HEK293T (cell line): ENCODE results near the gene CLK1.

Experiments
- CTCF ChIA-PET: fragments of 350-600 bp; formaldehyde crosslinking; extraction: SDS; loops from one replicate; lab custom pipeline; 2021; ENCODE audit warnings: antibody characterized with exemption, inconsistent platforms; lab: Yijun Ruan, JAX
- POLR2A ChIA-PET: fragments of 350-600 bp; formaldehyde crosslinking; extraction: SDS; loops from one replicate; lab custom pipeline; 2020; ENCODE audit warnings: antibody characterized with exemption, inconsistent platforms; lab: Yijun Ruan, JAX
- DNase-seq: peaks from one replicate; pipeline ENCODE4 v3.0.0; 2012; ENCODE audit warnings: mixed read lengths; ENCODE audit errors: extremely low spot score
- ARNT ChIP-seq: fragments of 450-650 bp; IDR thresholded peaks from 2 replicates; pipeline ENCODE4 v1.6.1; 2017; ENCODE audit warnings: mild to moderate bottlenecking
- BHLHE40 ChIP-seq: fragments of 450-650 bp; IDR thresholded peaks from 2 replicates; pipeline ENCODE4 v1.6.1; 2016; ENCODE audit warnings: mild to moderate bottlenecking, moderate library complexity, borderline replicate concordance
- CTBP1 ChIP-seq: fragments of 450-650 bp; IDR thresholded peaks from 2 replicates; pipeline ENCODE4 v1.6.1; 2016; ENCODE audit warnings: borderline replicate concordance
- ELF4 ChIP-seq: fragments of 450-650 bp; IDR thresholded peaks from 2 replicates; pipeline ENCODE4 v1.6.1; 2017; ENCODE audit warnings: antibody characterized with exemption
- FOXA1 ChIP-seq: fragments of 450-650 bp; IDR thresholded peaks from 2 replicates; pipeline ENCODE4 v1.6.1; 2016; ENCODE audit warnings: mild to moderate bottlenecking
- FOXK2 ChIP-seq: fragments of 450-650 bp; IDR thresholded peaks from 2 replicates; pipeline ENCODE4 v1.6.1; 2016; ENCODE audit warnings: mild to moderate bottlenecking
- FOXM1 ChIP-seq: fragments of 450-650 bp; IDR thresholded peaks from 2 replicates; pipeline ENCODE4 v1.6.1; 2017; ENCODE audit warnings: mild to moderate bottlenecking, borderline replicate concordance
- HDGF ChIP-seq: fragments of 450-650 bp; IDR thresholded peaks from 2 replicates; pipeline ENCODE4 v1.6.1; 2017; ENCODE audit warnings: antibody characterized with exemption, borderline replicate concordance
- L3MBTL2 ChIP-seq: fragments of 450-650 bp; conservative IDR thresholded peaks from 2 replicates; pipeline ENCODE4 v1.6.1; 2016; ENCODE audit warnings: mild to moderate bottlenecking
- LEF1 ChIP-seq: fragments of 450-650 bp; IDR thresholded peaks from 2 replicates; pipeline ENCODE4 v1.6.1; 2017; ENCODE audit warnings: mild to moderate bottlenecking, borderline replicate concordance
- NFRKB ChIP-seq: fragments of 450-650 bp; IDR thresholded peaks from 2 replicates; pipeline ENCODE4 v1.6.1; 2016; ENCODE audit warnings: mild to moderate bottlenecking, moderate library complexity
- PKNOX1 ChIP-seq: fragments of 450-650 bp; IDR thresholded peaks from 2 replicates; pipeline ENCODE4 v1.6.1; 2016
- SP1 ChIP-seq: fragments of 450-650 bp; IDR thresholded peaks from 2 replicates; pipeline ENCODE4 v1.6.1; 2017
- SUZ12 ChIP-seq: fragments of 450-650 bp; IDR thresholded peaks from 2 replicates; pipeline ENCODE4 v1.6.1; 2016; ENCODE audit warnings: mild to moderate bottlenecking
- TARDBP ChIP-seq: fragments of 450-650 bp; IDR thresholded peaks from 2 replicates; pipeline ENCODE4 v1.6.1; 2016
- ZNF384 ChIP-seq: fragments of 450-650 bp; IDR thresholded peaks from 2 replicates; pipeline ENCODE4 v1.6.1; 2016

CLK1 gene

GRCh38 chr2:200864176-200865034 lies at the start of gene CLK1:
CLK1 (minus strand) TSS chr2:200864658; CDS start chr2:200861862, 2,796 bp downstream.
- ChIA-PET CTCF (interaction anchor here (0.5 kb wide), 2 partner anchors 11 to 128 kb away, joined by 3 read pairs; no protein-coding TSS in a partner anchor), POLR2A (interaction anchor here (0.6 to 2.8 kb wide), 35 partner anchors 9 to 778 kb away, joined by 3 to 63 read pairs (median 4); partner anchors contain the start of genes CASP10, NIF3L1, ORC2 and PPIL3)
- DNase-seq, result peak; percentile 85
- no peak for TF ChIP-seq BHLHE40
- no peak for TF ChIP-seq ZNF384
- TF ChIP-seq SUZ12, result no peak
- TF ChIP-seq TARDBP, result peak; percentile 84
- TF ChIP-seq ARNT, result 0 out of 2 replicates have a peak, but pooled peaks have one; percentile 2
- TF ChIP-seq PKNOX1, result peak; percentile 74
- peak; percentile 74 for TF ChIP-seq L3MBTL2
- peak; percentile 58 for TF ChIP-seq ELF4
- TF ChIP-seq FOXM1, result no peak
- TF ChIP-seq NFRKB, result peak; percentile 67

- no peak for DNase-seq
- POLR2A ChIA-PET, result no interaction called here
- TF ChIP-seq L3MBTL2, result no peak
- TF ChIP-seq FOXA1, result no peak
- TF ChIP-seq ARNT, result no peak
- no peak for TF ChIP-seq HDGF
- no peak for TF ChIP-seq FOXK2
- no peak for TF ChIP-seq LEF1
- TF ChIP-seq CTBP1, result no peak
- no peak for TF ChIP-seq FOXM1
- no peak for TF ChIP-seq ELF4
- TF ChIP-seq ZNF384, result no peak
- TF ChIP-seq NFRKB, result no peak
- TF ChIP-seq PKNOX1, result no peak
- CTCF ChIA-PET, result no interaction called here
Observed at GRCh38 chr2:200913654-200914053, 49.2 kb upstream of the CLK1 start.

- CTCF ChIA-PET, result no interaction called here
- DNase-seq, result no peak
- TF ChIP-seq FOXA1 (no peak), FOXK2 (no peak), ARNT (no peak), CTBP1 (no peak), BHLHE40 (no peak), ZNF384 (no peak), SP1 (no peak), SUZ12 (no peak), L3MBTL2 (no peak), LEF1 (no peak), PKNOX1 (no peak), HDGF (no peak), ELF4 (no peak), TARDBP (no peak), FOXM1 (no peak)
- POLR2A ChIA-PET, result interaction anchor here (0.7 kb wide), 1 partner anchor 159 kb away, joined by 3 read pairs; no protein-coding TSS in a partner anchor
Observed at GRCh38 chr2:200909958-200910357, 45.5 kb upstream of the CLK1 start.

- peak; percentile 62 for DNase-seq
- TF ChIP-seq FOXM1, result no peak
- TF ChIP-seq SP1, result no peak
- no peak for TF ChIP-seq BHLHE40
- TF ChIP-seq ARNT, result no peak
- no peak for TF ChIP-seq SUZ12
- no peak for TF ChIP-seq ZNF384
- ChIA-PET CTCF (interaction anchor here (0.7 to 2.9 kb wide), 5 partner anchors 9 to 272 kb away, joined by 3 to 22 read pairs (median 6); no protein-coding TSS in a partner anchor), POLR2A (interaction anchor here (1.2 to 2.8 kb wide), 2 partner anchors 16 to 42 kb away, joined by 4 to 13 read pairs; partner anchors contain the start of genes CLK1, NIF3L1 and PPIL3)
Observed at GRCh38 chr2:200905618-200906296, 41.3 kb upstream of the CLK1 start.

- TF ChIP-seq FOXA1, result no peak
- TF ChIP-seq SUZ12, result no peak
- no peak for TF ChIP-seq BHLHE40
- no peak for TF ChIP-seq PKNOX1
- TF ChIP-seq TARDBP, result no peak
- TF ChIP-seq HDGF, result no peak
- no peak for TF ChIP-seq NFRKB
- DNase-seq, result peak; percentile 81
- ChIA-PET POLR2A (interaction anchor here (1.4 kb wide), 1 partner anchor 12 kb away, joined by 9 read pairs; the partner anchor contains the start of genes NIF3L1 and PPIL3), CTCF (interaction anchor here (0.5 to 1.2 kb wide), 3 partner anchors 256 to 1506 kb away, joined by 3 to 5 read pairs (median 3); no protein-coding TSS in a partner anchor)
Observed at GRCh38 chr2:200901459-200902072, 37.1 kb upstream of the CLK1 start.
